ENCODE measurements around the gene AKNA. TPM values are rescaled to one million over a fixed set of nuclear protein-coding genes. Genes with fewer than 3 reads are reported as not detected.

The AKNA gene
- total and polyA plus RNA-seq, 2 of the 8 experiments (the other 6 are each of a cell fraction or from before 2014, with no cell fraction given) = 21.0 to 27.4 TPM

DNA sequence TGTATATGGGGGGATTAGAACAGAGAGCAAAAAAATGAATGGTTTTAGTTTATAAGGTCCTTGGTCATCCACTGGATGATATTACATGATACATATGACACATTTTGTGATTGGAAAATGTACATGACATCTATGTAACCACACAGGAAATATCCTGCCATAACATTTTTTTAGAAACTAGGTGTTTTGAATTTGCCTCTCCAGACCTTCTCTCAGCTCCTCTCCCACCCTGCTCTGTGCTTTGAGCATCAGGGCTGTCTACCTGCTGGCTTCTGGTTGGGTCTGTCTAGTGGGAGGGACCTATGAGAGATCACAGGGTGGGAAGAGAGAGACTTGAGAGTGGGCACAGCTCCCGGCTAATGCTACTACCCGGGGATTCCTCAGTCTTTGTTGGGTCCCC is 24.4 kb downstream of the AKNA start (continued):
- no peak for TF ChIP-seq CHD7 (IDR thresholded peaks at IDR 0.05; ENCODE audit: insufficient replicate concordance, low read length)
- TF ChIP-seq NRF1 (IDR thresholded peaks at IDR 0.05; ENCODE audit: low read depth, low read length) = no peak
- no peak for TF ChIP-seq JUN (IDR thresholded peaks at IDR 0.05; ENCODE audit: low read depth, low read length)
- TF ChIP-seq HDAC2 (IDR thresholded peaks at IDR 0.05; ENCODE audit: borderline replicate concordance in 1 of 2, low read depth in 2 of 2, low read length in 2 of 2) = no peak
- no peak for TF ChIP-seq TBP (IDR thresholded peaks at IDR 0.05; ENCODE audit: low read depth, low read length)
- TF ChIP-seq BRCA1 (IDR thresholded peaks at IDR 0.05; ENCODE audit: low read depth, low read length) = no peak
- no peak for TF ChIP-seq EGR1 (IDR thresholded peaks at IDR 0.05; ENCODE audit: borderline replicate concordance, low read depth, low read length)
- TF ChIP-seq RBBP5 (IDR thresholded peaks at IDR 0.05; ENCODE audit: borderline replicate concordance, low read depth, low read length) = no peak
- TF ChIP-seq POU5F1 (IDR thresholded peaks at IDR 0.05; ENCODE audit: low read depth, low read length) = no peak
- no peak for TF ChIP-seq BCL11A (IDR thresholded peaks at IDR 0.05; ENCODE audit: low read depth in 2 of 2, low read length in 2 of 2)
- TF ChIP-seq, protein P1, sequence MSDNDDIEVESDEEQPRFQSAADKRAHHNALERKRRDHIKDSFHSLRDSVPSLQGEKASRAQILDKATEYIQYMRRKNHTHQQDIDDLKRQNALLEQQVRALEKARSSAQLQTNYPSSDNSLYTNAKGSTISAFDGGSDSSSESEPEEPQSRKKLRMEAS (IDR thresholded peaks at IDR 0.05) = no peak
